Measurements from ENCODE around the gene POLR2H.

DNA sequence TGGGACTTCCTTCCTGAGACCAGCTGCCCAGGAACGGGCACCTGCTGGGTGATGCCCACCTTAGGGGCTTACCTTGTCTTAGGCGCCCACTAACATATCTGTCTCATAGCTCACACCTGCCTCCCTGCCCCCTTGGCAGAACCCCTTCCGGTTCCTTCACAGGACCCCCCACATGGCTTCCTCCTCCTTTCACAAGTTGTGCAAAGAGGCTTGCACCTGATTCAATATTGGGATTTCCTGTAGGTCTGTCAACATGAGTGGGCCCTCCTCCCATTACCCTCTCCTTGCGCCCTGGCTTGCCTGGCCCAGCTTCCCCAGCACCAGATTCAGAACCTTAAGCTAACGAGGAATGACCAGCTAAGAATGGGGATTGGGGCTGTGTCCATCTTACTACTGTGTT is 15.9 kb downstream of the POLR2H start:
- TF ChIP-seq CTCF (optimal IDR thresholded peaks at IDR 0.05 in 1 of 3, IDR thresholded peaks at IDR 0.05 in 1 of 3, conservative IDR thresholded peaks at IDR 0.05 in 1 of 3; ENCODE audit: extremely low read depth in 1 of 3, insufficient read depth in 2 of 3, low read length in 3 of 3) (no peak), EZH2 (IDR thresholded peaks at IDR 0.05; ENCODE audit: low read length) (no peak)
